Mucosa of stomach (tissue), 1 donor: ENCODE results near the gene ITGAV.

Source experiments
- H3K27me3 ChIP-seq: one replicate; pipeline ENCODE4 v1.7.0; 2013; ENCODE audit warnings: mild to moderate bottlenecking, low read length; ENCODE audit not compliant: control insufficient read depth, insufficient read depth
- H3K36me3 ChIP-seq: one replicate; pipeline ENCODE4 v1.7.0; 2013; ENCODE audit warnings: low read length; ENCODE audit not compliant: control insufficient read depth, insufficient read depth
- H3K4me1 ChIP-seq: one replicate; pipeline ENCODE4 v1.7.0; 2013; ENCODE audit warnings: mild to moderate bottlenecking, low read length; ENCODE audit not compliant: control insufficient read depth, insufficient read depth
- H3K4me3 ChIP-seq: one replicate; pipeline ENCODE4 v1.7.0; 2013; ENCODE audit warnings: low read length
- H3K9ac ChIP-seq: one replicate; pipeline ENCODE4 v1.7.0; 2013; ENCODE audit warnings: mild to moderate bottlenecking, low read length, moderate library complexity
- H3K9me3 ChIP-seq: one replicate; pipeline ENCODE4 v1.7.0; 2013; ENCODE audit warnings: mild to moderate bottlenecking, low read length, moderate library complexity; ENCODE audit not compliant: control insufficient read depth
- donor health status: Pancreatic carcinoma.

The ITGAV gene

GRCh38 chr2:186648130-186648529, 58.3 kb downstream of the ITGAV start:
- H3K4me1 ChIP-seq: no peaks in the 10 kb centered on the region
- no peaks in the 10 kb centered on the region for H3K36me3 ChIP-seq

GRCh38 chr2:186653511-186653910, 63.7 kb downstream of the ITGAV start:
- Histone ChIP-seq H3K27me3 (no peaks in the 10 kb centered on the region), H3K9me3 (no peaks in the 10 kb centered on the region), H3K36me3 (no peaks in the 10 kb centered on the region), H3K4me1 (no peaks in the 10 kb centered on the region), H3K4me3 (no peak overlapping the region), H3K9ac (no peak overlapping the region)

More at GRCh38 chr2:186648130-186648529, 58.3 kb downstream of the ITGAV start:
- Histone ChIP-seq H3K4me3 (no peak overlapping the region), H3K9ac (no peak overlapping the region), H3K9me3 (no peaks in the 10 kb centered on the region), H3K27me3 (no peaks in the 10 kb centered on the region)

GRCh38 chr2:186659383-186659782, 69.5 kb downstream of the ITGAV start:
- Histone ChIP-seq H3K9me3 (no peaks in the 10 kb centered on the region), H3K36me3 (peaks cover 5% of the 10 kb centered on the region), H3K9ac (no peak overlapping the region), H3K4me3 (no peak overlapping the region), H3K27me3 (no peaks in the 10 kb centered on the region), H3K4me1 (no peaks in the 10 kb centered on the region)

GRCh38 chr2:186664385-186665043, 74.7 kb downstream of the ITGAV start:
- H3K36me3 ChIP-seq: peaks cover 5% of the 10 kb centered on the region

GRCh38 chr2:186669146-186669545, 79.3 kb downstream of the ITGAV start:
- peaks cover 3% of the 10 kb centered on the region for H3K36me3 ChIP-seq
- H3K9ac ChIP-seq: no peak overlapping the region
- H3K4me1 ChIP-seq: no peaks in the 10 kb centered on the region
- H3K27me3 ChIP-seq: no peaks in the 10 kb centered on the region
- H3K9me3 ChIP-seq: no peaks in the 10 kb centered on the region
- H3K4me3 ChIP-seq: no peak overlapping the region

More at GRCh38 chr2:186664385-186665043, 74.7 kb downstream of the ITGAV start:
- H3K4me1 ChIP-seq: no peaks in the 10 kb centered on the region
- no peaks in the 10 kb centered on the region for H3K27me3 ChIP-seq
- H3K4me3 ChIP-seq: no peak overlapping the region
- H3K9ac ChIP-seq: no peak overlapping the region
- no peaks in the 10 kb centered on the region for H3K9me3 ChIP-seq

GRCh38 chr2:186670831-186671230, 81.0 kb downstream of the ITGAV start:
- no peak overlapping the region for H3K9ac ChIP-seq
- no peaks in the 10 kb centered on the region for H3K27me3 ChIP-seq
- no peaks in the 10 kb centered on the region for H3K9me3 ChIP-seq
- no peaks in the 10 kb centered on the region for H3K4me1 ChIP-seq
- no peak overlapping the region for H3K4me3 ChIP-seq
- H3K36me3 ChIP-seq: no peaks in the 10 kb centered on the region

GRCh38 chr2:186675380-186675779, 85.5 kb downstream of the ITGAV start:
- no peak overlapping the region for H3K4me3 ChIP-seq
- no peaks in the 10 kb centered on the region for H3K36me3 ChIP-seq
- no peaks in the 10 kb centered on the region for H3K4me1 ChIP-seq
- H3K9ac ChIP-seq: no peak overlapping the region
- no peaks in the 10 kb centered on the region for H3K9me3 ChIP-seq
- no peaks in the 10 kb centered on the region for H3K27me3 ChIP-seq

GRCh38 chr2:186683341-186683740, 93.5 kb downstream of the ITGAV start:
- H3K36me3 ChIP-seq: no peaks in the 10 kb centered on the region
- H3K27me3 ChIP-seq: no peaks in the 10 kb centered on the region
- no peaks in the 10 kb centered on the region for H3K4me1 ChIP-seq
- no peaks in the 10 kb centered on the region for H3K9me3 ChIP-seq
- H3K9ac ChIP-seq: no peak overlapping the region
- H3K4me3 ChIP-seq: no peak overlapping the region

GRCh38 chr2:186687807-186688211, 98.0 kb downstream of the ITGAV start:
- H3K4me3 ChIP-seq: no peak overlapping the region
- no peaks in the 10 kb centered on the region for H3K9me3 ChIP-seq
- no peak overlapping the region for H3K9ac ChIP-seq
- H3K36me3 ChIP-seq: no peaks in the 10 kb centered on the region
- H3K4me1 ChIP-seq: no peaks in the 10 kb centered on the region
- no peaks in the 10 kb centered on the region for H3K27me3 ChIP-seq

GRCh38 chr2:186688813-186689212, 99.0 kb downstream of the ITGAV start:
- no peak overlapping the region for H3K9ac ChIP-seq
- H3K36me3 ChIP-seq: no peaks in the 10 kb centered on the region
- H3K4me3 ChIP-seq: no peak overlapping the region
- H3K27me3 ChIP-seq: peaks cover 4% of the 10 kb centered on the region
- no peaks in the 10 kb centered on the region for H3K4me1 ChIP-seq
- H3K9me3 ChIP-seq: no peaks in the 10 kb centered on the region

- Histone ChIP-seq H3K4me3 (no peak overlapping the region), H3K9ac (no peak overlapping the region), H3K36me3 (no peaks in the 10 kb centered on the region), H3K27me3 (peaks cover 23% of the 10 kb centered on the region), H3K4me1 (no peaks in the 10 kb centered on the region), H3K9me3 (no peaks in the 10 kb centered on the region)
These were observed 100.9 kb downstream of the ITGAV start for GRCh38 chr2:186690786-186691185.

GRCh38 chr2:186691231-186691630, 101.4 kb downstream of the ITGAV start:
- Histone ChIP-seq H3K4me3 (no peak overlapping the region), H3K36me3 (no peaks in the 10 kb centered on the region), H3K27me3 (peaks cover 23% of the 10 kb centered on the region), H3K4me1 (no peaks in the 10 kb centered on the region), H3K9me3 (no peaks in the 10 kb centered on the region), H3K9ac (no peak overlapping the region)

GRCh38 chr2:186691900-186692299, 102.0 kb downstream of the ITGAV start:
- Histone ChIP-seq H3K4me1 (no peaks in the 10 kb centered on the region), H3K27me3 (peaks cover 23% of the 10 kb centered on the region), H3K9me3 (no peaks in the 10 kb centered on the region), H3K4me3 (no peak overlapping the region), H3K9ac (no peak overlapping the region), H3K36me3 (no peaks in the 10 kb centered on the region)
